Epithelial cell of esophagus (primary cell): ENCODE measurements around the gene LUZP4.
A peak's percentile ranks its signal among the peaks of the same experiment; 100 is the strongest.

ENCODE experiments used
- DNase-seq: peaks from one replicate; pipeline ENCODE4 v3.0.0; 2010; ENCODE audit warnings: low read depth
- H3K4me3 ChIP-seq: 2 replicates; pipeline ENCODE4 v1.5.1; 2011; ENCODE audit warnings: mild to moderate bottlenecking, low read length, control low read depth
- CTCF ChIP-seq: IDR thresholded peaks from 2 replicates; pipeline ENCODE4 v1.5.1; 2011; ENCODE audit warnings: low read depth, mild to moderate bottlenecking, low read length, control low read depth, inconsistent platforms; ENCODE audit not compliant: insufficient read depth; ENCODE audit errors: missing control alignments

Gene LUZP4

GRCh38 chrX:115289465-115289864 is at the start of gene LUZP4:
LUZP4 (plus strand) TSS chrX:115289715; CDS start chrX:115289760, 45 bp downstream.
- no peak for TF ChIP-seq CTCF
- no peak for DNase-seq
- no peak within 1 kb of the TSS for H3K4me3 ChIP-seq

- H3K4me3 ChIP-seq, result no peak overlapping the region
- TF ChIP-seq CTCF, result no peak
- no peak for DNase-seq
These were observed 37.9 kb upstream of the LUZP4 start for GRCh38 chrX:115251458-115252233.

GRCh38 chrX:115255003-115255402 is 34.5 kb upstream of the LUZP4 start:
- TF ChIP-seq CTCF, result no peak
- H3K4me3 ChIP-seq, result no peak overlapping the region
- no peak for DNase-seq

DNA sequence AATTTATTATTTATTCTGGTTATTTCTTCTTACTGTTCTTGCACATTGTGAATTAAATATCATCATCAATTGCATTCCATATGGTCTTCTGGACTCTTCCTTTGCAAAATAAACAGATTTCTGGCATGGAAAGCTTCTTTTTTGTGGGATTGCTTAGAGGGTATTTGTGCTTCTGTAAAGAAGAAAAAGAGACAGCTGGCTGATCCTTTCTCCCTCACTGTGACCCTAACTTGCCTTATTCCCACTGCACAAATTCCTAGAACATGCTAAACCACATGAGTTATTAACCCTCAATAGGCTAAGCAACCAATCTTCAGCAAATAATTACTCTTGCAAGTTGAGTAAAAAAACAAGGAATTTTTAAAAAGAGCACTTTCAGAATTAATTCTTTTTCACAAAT is 31.8 kb upstream of the LUZP4 start:
- no peak for DNase-seq
- no peak for TF ChIP-seq CTCF
- no peak overlapping the region for H3K4me3 ChIP-seq

- H3K4me3 ChIP-seq, result no peak overlapping the region
- TF ChIP-seq CTCF, result no peak
- DNase-seq, result no peak
These were observed 30.2 kb upstream of the LUZP4 start for GRCh38 chrX:115259238-115259875.

- peak; percentile 22 for DNase-seq
- H3K4me3 ChIP-seq, result no peak overlapping the region
- TF ChIP-seq CTCF, result no peak
These were observed 29.2 kb upstream of the LUZP4 start for GRCh38 chrX:115260330-115260729.
